ENCODE data around the gene INTS13. TPM values are rescaled to one million over a fixed set of nuclear protein-coding genes. Genes with fewer than 3 reads are reported as not detected.
A peak's percentile ranks its signal among the peaks of the same experiment; 100 is the strongest.
"Not testable (repeated sequence)": the region's sequence is repeated elsewhere in the genome, so short reads cannot be mapped to it uniquely, and the experiment has no call there.

Gene INTS13
- total and polyA plus RNA-seq, 5 donors, result 14.7 to 19.8 (median 15.8) TPM

GRCh38 chr12:26870491-26871419, 67.0 kb downstream of the INTS13 start:
- ATAC-seq, result peak; percentile 69 to 71
- peak in 2 of 3 donors; percentile 30 to 57 for DNase-seq
- H3K4me1 ChIP-seq (ENCODE audit: control insufficient read depth, insufficient read depth, low read length), result peaks cover 4% of the 10 kb centered on the region
- no peak overlapping the region for H3K4me3 ChIP-seq (ENCODE audit: low read length)
- no peaks in the 10 kb centered on the region for H3K27me3 ChIP-seq (ENCODE audit: control insufficient read depth, insufficient read depth)
- no peaks in the 10 kb centered on the region for H3K9me3 ChIP-seq (ENCODE audit: control insufficient read depth, low read length)
- WGBS, result 27% methylated on average over 11 of the region's 11 CpGs
- intact Hi-C loops (cut with DNase I), result no loop called here
- no peak overlapping the region for H3K27ac ChIP-seq (ENCODE audit: low read length)

GRCh38 chr12:26869908-26870459, 67.8 kb downstream of the INTS13 start:
- H3K9me3 ChIP-seq (ENCODE audit: control insufficient read depth, low read length), result no peaks in the 10 kb centered on the region
- intact Hi-C loops (cut with DNase I), result no loop called here
- no peaks in the 10 kb centered on the region for H3K27me3 ChIP-seq (ENCODE audit: control insufficient read depth, insufficient read depth)
- no peak overlapping the region for H3K4me3 ChIP-seq (ENCODE audit: low read length)
- WGBS, result 48% methylated on average over 6 of the region's 6 CpGs
- peaks cover 4% of the 10 kb centered on the region for H3K4me1 ChIP-seq (ENCODE audit: control insufficient read depth, insufficient read depth, low read length)
- DNase-seq (no peak), ATAC-seq (peak; percentile 38 to 42)
- H3K27ac ChIP-seq (ENCODE audit: low read length), result no peak overlapping the region

GRCh38 chr12:26869104-26869494, 68.7 kb downstream of the INTS13 start:
- Histone ChIP-seq H3K9me3 (ENCODE audit: control insufficient read depth, low read length) (no peaks in the 10 kb centered on the region), H3K27me3 (ENCODE audit: control insufficient read depth, insufficient read depth) (no peaks in the 10 kb centered on the region), H3K27ac (ENCODE audit: low read length) (no peak overlapping the region), H3K4me3 (ENCODE audit: low read length) (no peak overlapping the region), H3K4me1 (ENCODE audit: control insufficient read depth, insufficient read depth, low read length) (peaks cover 4% of the 10 kb centered on the region)
- no peak for DNase-seq
- WGBS, result 95% methylated on average over 6 of the region's 6 CpGs
- intact Hi-C loops (cut with DNase I), result no loop called here
- ATAC-seq, result no peak

GRCh38 chr12:26868447-26869103, 69.2 kb downstream of the INTS13 start:
- no peaks in the 10 kb centered on the region for H3K9me3 ChIP-seq (ENCODE audit: control insufficient read depth, low read length)
- no peak for ATAC-seq
- peaks cover 4% of the 10 kb centered on the region for H3K4me1 ChIP-seq (ENCODE audit: control insufficient read depth, insufficient read depth, low read length)
- no peaks in the 10 kb centered on the region for H3K27me3 ChIP-seq (ENCODE audit: control insufficient read depth, insufficient read depth)
- intact Hi-C loops (cut with DNase I), result no loop called here
- DNase-seq, result no peak
- no peak overlapping the region for H3K4me3 ChIP-seq (ENCODE audit: low read length)
- H3K27ac ChIP-seq (ENCODE audit: low read length), result no peak overlapping the region
- WGBS, result 92% methylated on average over 3 of the region's 3 CpGs

- ATAC-seq (no peak), DNase-seq (no peak)
- intact Hi-C loops (cut with DNase I), result no loop called here
- Histone ChIP-seq H3K4me1 (ENCODE audit: control insufficient read depth, insufficient read depth, low read length) (peaks cover 4% of the 10 kb centered on the region), H3K27ac (ENCODE audit: low read length) (no peak overlapping the region), H3K9me3 (ENCODE audit: control insufficient read depth, low read length) (no peaks in the 10 kb centered on the region), H3K4me3 (ENCODE audit: low read length) (no peak overlapping the region), H3K27me3 (ENCODE audit: control insufficient read depth, insufficient read depth) (no peaks in the 10 kb centered on the region)
- WGBS, result 75% methylated on average over 2 of the region's 2 CpGs
Measured at GRCh38 chr12:26867080-26867479, 70.7 kb downstream of the INTS13 start.

GRCh38 chr12:26863515-26863914, 74.3 kb downstream of the INTS13 start:
- intact Hi-C loops (cut with DNase I), result no loop called here
- WGBS, result 70% methylated on average over 4 of the region's 4 CpGs
- no peak for ATAC-seq

GRCh38 chr12:26862787-26863186, 75.0 kb downstream of the INTS13 start:
- H3K9me3 ChIP-seq (ENCODE audit: control insufficient read depth, low read length); DNase-seq; H3K27ac ChIP-seq (ENCODE audit: low read length); H3K27me3 ChIP-seq (ENCODE audit: control insufficient read depth, insufficient read depth); ATAC-seq; intact Hi-C loops (cut with DNase I); H3K4me1 ChIP-seq (ENCODE audit: control insufficient read depth, insufficient read depth, low read length); H3K4me3 ChIP-seq (ENCODE audit: low read length): not testable (repeated sequence)
- 93% methylated on average over 3 of the region's 3 CpGs for WGBS

More at GRCh38 chr12:26863515-26863914, 74.3 kb downstream of the INTS13 start:
- Histone ChIP-seq H3K4me1 (ENCODE audit: control insufficient read depth, insufficient read depth, low read length) (no peaks in the 10 kb centered on the region), H3K4me3 (ENCODE audit: low read length) (no peak overlapping the region), H3K27me3 (ENCODE audit: control insufficient read depth, insufficient read depth) (no peaks in the 10 kb centered on the region), H3K9me3 (ENCODE audit: control insufficient read depth, low read length) (no peaks in the 10 kb centered on the region), H3K27ac (ENCODE audit: low read length) (no peak overlapping the region)
- DNase-seq, result no peak

GRCh38 chr12:26861690-26862089, 76.1 kb downstream of the INTS13 start:
- 96% methylated on average over 1 of the region's 1 CpG for WGBS

GRCh38 chr12:26857465-26858176, 80.2 kb downstream of the INTS13 start:
- H3K27ac ChIP-seq (ENCODE audit: low read length), result no peak overlapping the region
- no peak overlapping the region for H3K4me3 ChIP-seq (ENCODE audit: low read length)
- no peaks in the 10 kb centered on the region for H3K27me3 ChIP-seq (ENCODE audit: control insufficient read depth, insufficient read depth)
- intact Hi-C loops (cut with DNase I), result no loop called here
- H3K9me3 ChIP-seq (ENCODE audit: control insufficient read depth, low read length), result no peaks in the 10 kb centered on the region
- DNase-seq, result no peak
- ATAC-seq, result peak; percentile 61 to 95
- no peaks in the 10 kb centered on the region for H3K4me1 ChIP-seq (ENCODE audit: control insufficient read depth, insufficient read depth, low read length)
- 52% methylated on average over 6 of the region's 6 CpGs for WGBS

More at GRCh38 chr12:26861690-26862089, 76.1 kb downstream of the INTS13 start:
- ATAC-seq (no peak), DNase-seq (no peak)
- no peak overlapping the region for H3K4me3 ChIP-seq (ENCODE audit: low read length)
- H3K27me3 ChIP-seq (ENCODE audit: control insufficient read depth, insufficient read depth), result no peaks in the 10 kb centered on the region
- intact Hi-C loops (cut with DNase I), result no loop called here
- no peaks in the 10 kb centered on the region for H3K4me1 ChIP-seq (ENCODE audit: control insufficient read depth, insufficient read depth, low read length)
- no peak overlapping the region for H3K27ac ChIP-seq (ENCODE audit: low read length)
- no peaks in the 10 kb centered on the region for H3K9me3 ChIP-seq (ENCODE audit: control insufficient read depth, low read length)

GRCh38 chr12:26855337-26855736, 82.4 kb downstream of the INTS13 start:
- DNase-seq (no peak), ATAC-seq (no peak)
- WGBS, result 32% methylated on average over 1 of the region's 1 CpG
- Histone ChIP-seq H3K27me3 (ENCODE audit: control insufficient read depth, insufficient read depth) (no peaks in the 10 kb centered on the region), H3K4me3 (ENCODE audit: low read length) (no peak overlapping the region), H3K27ac (ENCODE audit: low read length) (no peak overlapping the region), H3K9me3 (ENCODE audit: control insufficient read depth, low read length) (no peaks in the 10 kb centered on the region), H3K4me1 (ENCODE audit: control insufficient read depth, insufficient read depth, low read length) (no peaks in the 10 kb centered on the region)
- intact Hi-C loops (cut with DNase I), result no loop called here
